GM10248 (cell line): Measurements from ENCODE around the gene ROBO1.

Source experiments
- CTCF ChIA-PET: fragments of 300-600 bp; sonication (Branson Sonifier 250); formaldehyde crosslinking; extraction: SDS; loops from one replicate; lab custom pipeline; 2021; ENCODE audit warnings: antibody characterized with exemption; lab: Yijun Ruan, JAX
- POLR2A ChIA-PET: fragments of 350-650 bp; sonication (Branson Sonifier 250); formaldehyde crosslinking; extraction: SDS; loops from one replicate; lab custom pipeline; 2020; ENCODE audit warnings: antibody characterized with exemption; lab: Yijun Ruan, JAX
- DNase-seq: peaks from one replicate; pipeline ENCODE4 v3.0.0; 2012; ENCODE audit errors: extremely low spot score
- CTCF ChIP-seq: IDR thresholded peaks from 2 replicates; pipeline ENCODE4 v1.5.1; 2012; ENCODE audit warnings: mild to moderate bottlenecking, low read depth; ENCODE audit errors: extremely low read depth, missing control alignments, control extremely low read depth

The ROBO1 gene

DNA sequence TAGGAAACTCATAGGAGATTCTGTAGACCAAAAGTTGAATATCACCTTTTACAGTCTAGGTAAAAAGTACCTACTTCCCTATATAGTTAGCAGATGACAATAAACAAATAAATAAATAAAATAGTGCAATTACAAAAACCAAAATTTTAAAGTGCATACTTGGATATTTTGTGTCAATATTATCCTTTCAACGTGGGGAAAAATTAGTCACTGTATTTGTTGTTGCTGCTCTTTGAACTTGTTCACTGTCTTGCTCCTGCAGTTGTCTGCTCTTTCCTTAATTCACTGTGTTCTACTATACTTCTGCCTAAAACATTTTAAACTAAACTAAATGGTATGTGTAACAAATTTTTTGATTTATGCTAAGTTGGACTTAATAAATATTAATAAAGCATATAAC is 889.0 kb downstream of the ROBO1 start:
- ChIA-PET POLR2A (no interaction called here), CTCF (no interaction called here)
- no peak for TF ChIP-seq CTCF
- DNase-seq, result no peak

GRCh38 chr3:78878011-78878410 is 889.8 kb downstream of the ROBO1 start:
- POLR2A ChIA-PET, result no interaction called here
- CTCF ChIA-PET, result no interaction called here
- TF ChIP-seq CTCF, result no peak
- DNase-seq, result no peak

- ChIA-PET POLR2A (no interaction called here), CTCF (no interaction called here)
- no peak for TF ChIP-seq CTCF
- no peak for DNase-seq
Measured at GRCh38 chr3:78875851-78876250, 891.9 kb downstream of the ROBO1 start.

DNA sequence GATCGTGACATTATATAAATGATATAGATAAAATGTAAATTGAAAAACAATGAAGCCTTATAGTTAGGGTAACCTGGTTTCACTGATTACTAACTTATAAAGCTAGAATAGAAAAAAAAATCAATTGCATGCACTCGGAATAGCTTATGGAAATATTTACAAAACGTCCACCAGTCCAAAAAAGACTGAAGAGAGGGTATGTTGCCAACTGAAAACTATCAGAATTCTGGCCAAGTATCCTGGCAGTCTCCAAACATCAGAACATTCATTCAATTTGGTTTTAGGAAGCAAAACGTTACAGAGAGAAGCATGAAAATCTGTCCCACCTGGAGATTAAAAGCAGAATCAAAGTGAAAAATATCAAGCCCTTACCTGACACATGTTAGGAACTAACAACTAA is 892.4 kb downstream of the ROBO1 start:
- ChIA-PET POLR2A (no interaction called here), CTCF (no interaction called here)
- no peak for TF ChIP-seq CTCF
- no peak for DNase-seq

DNA sequence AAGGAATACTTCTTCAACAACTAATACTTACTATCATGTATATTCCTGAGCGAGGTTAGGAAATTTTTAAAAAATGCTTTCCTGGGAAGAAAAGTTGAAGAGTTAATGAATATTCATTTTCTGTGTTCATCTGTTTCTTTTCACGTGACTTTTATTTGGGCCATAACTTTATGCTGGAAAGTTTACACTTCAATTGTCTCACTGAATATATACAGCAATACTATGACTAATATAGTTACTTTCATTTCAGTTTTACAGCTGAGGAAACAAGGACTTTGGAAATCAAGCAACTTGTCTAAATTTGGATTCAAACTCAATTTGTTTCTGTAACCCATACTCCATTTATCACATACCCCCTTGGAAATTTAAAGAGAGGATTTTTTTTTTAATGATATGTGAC is 894.2 kb downstream of the ROBO1 start:
- ChIA-PET CTCF (no interaction called here), POLR2A (no interaction called here)

DNA sequence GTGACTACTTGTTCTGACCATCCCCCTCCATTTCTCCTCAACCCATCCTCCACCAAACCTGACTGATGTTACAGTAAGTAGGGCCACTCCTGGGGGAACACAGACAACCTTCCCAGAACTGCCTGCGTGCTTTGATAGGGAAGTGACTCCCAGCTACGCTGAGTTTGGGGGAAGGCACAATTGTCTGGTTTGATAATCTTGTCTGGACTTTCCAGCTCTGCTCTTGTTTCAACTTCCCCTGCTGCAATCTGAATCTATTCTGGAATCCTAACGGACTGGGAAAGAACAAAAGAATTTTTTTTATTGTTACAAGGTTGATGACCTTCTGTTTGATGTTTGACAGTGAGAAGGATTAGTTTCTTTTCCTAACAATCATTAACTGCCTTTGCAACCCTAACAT is 895.6 kb downstream of the ROBO1 start:
- ChIA-PET CTCF (interaction anchor here (1.2 kb wide), 1 partner anchor 30 kb away, joined by 3 read pairs; no protein-coding TSS in a partner anchor), POLR2A (no interaction called here)
- no peak for DNase-seq
- TF ChIP-seq CTCF, result no peak

More for the DNA sequence above, 894.2 kb downstream of the ROBO1 start:
- no peak for DNase-seq
- TF ChIP-seq CTCF, result no peak

- no peak for TF ChIP-seq CTCF
- DNase-seq, result peak; percentile 5
- CTCF ChIA-PET, result interaction anchor here (1.2 kb wide), 1 partner anchor 31 kb away, joined by 3 read pairs; no protein-coding TSS in a partner anchor
- POLR2A ChIA-PET, result no interaction called here
Measured at GRCh38 chr3:78871048-78871447, 896.8 kb downstream of the ROBO1 start.
